IPS DF 6.9 (cell line): ENCODE measurements around the gene ROM1.
"Not testable (repeated sequence)": the region's sequence is repeated elsewhere in the genome, so short reads cannot be mapped to it uniquely, and the experiment has no call there.

Experiments
- DNase-seq: peaks from one replicate; pipeline ENCODE4 v3.0.0-alpha.2; 2013; ENCODE audit warnings: low read depth, low spot score
- H3K27ac ChIP-seq: one replicate; pipeline ENCODE4 v1.5.1; 2013; ENCODE audit warnings: low read length, control low read depth
- H3K27me3 ChIP-seq: 2 replicates; pipeline ENCODE4 v1.6.1; 2013; ENCODE audit warnings: mild to moderate bottlenecking, low read length; ENCODE audit not compliant: control insufficient read depth, insufficient read depth
- H3K36me3 ChIP-seq: 2 replicates; pipeline ENCODE4 v1.6.1; 2013; ENCODE audit warnings: low read length; ENCODE audit not compliant: control insufficient read depth, insufficient read depth
- H3K4me1 ChIP-seq: 2 replicates; pipeline ENCODE4 v1.6.1; 2013; ENCODE audit warnings: low read length; ENCODE audit not compliant: control insufficient read depth, insufficient read depth
- H3K4me3 ChIP-seq: 2 replicates; pipeline ENCODE4 v1.5.1; 2013; ENCODE audit warnings: mild to moderate bottlenecking, low read length
- H3K9me3 ChIP-seq: 2 replicates; pipeline ENCODE4 v1.6.1; 2013; ENCODE audit warnings: low read length, inconsistent platforms; ENCODE audit not compliant: control insufficient read depth, insufficient read depth
- WGBS: extraction: QIAGEN DNeasy Blood & Tissue Kit; methylation state at CpG from one replicate; pipeline ENCODE4 v1.1.7; 2013; ENCODE audit warnings: mixed read lengths, missing lambda C conversion rate; ENCODE audit not compliant: insufficient read length, insufficient coverage; 5-methylcytosine and 5-hydroxymethylcytosine counted together

ROM1 gene

GRCh38 chr11:62648185-62648966, 35.3 kb downstream of the ROM1 start:
- Histone ChIP-seq H3K27ac (no peak overlapping the region), H3K4me3 (no peak overlapping the region), H3K9me3 (no peaks in the 10 kb centered on the region), H3K4me1 (no peaks in the 10 kb centered on the region), H3K36me3 (peaks cover 13% of the 10 kb centered on the region), H3K27me3 (no peaks in the 10 kb centered on the region)
- no CpG with 5 or more reads among the region's 24 CpGs for WGBS
- no peak for DNase-seq

DNA sequence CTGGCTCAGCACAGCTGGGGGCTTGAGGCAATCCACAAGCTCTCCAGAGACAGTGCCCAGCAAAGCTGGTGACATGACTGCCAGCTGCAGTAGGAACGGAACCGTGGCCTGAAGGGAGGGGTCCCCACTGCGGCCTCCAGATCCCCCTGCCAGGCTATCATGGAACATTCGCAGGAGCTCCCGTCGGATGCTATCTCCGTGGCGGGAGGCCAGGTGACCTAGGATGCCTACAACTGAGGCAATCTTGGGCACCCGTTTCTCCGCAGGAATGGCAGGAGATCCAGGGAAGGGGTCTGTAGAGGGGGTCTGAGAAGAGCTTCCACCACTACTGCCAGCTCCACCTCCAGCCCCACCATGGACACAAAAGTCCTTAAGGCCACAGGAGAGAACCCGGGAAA, 35.9 kb downstream of the ROM1 start:
- DNase-seq = no peak
- no CpG with 5 or more reads among the region's 11 CpGs for WGBS
- H3K4me3 ChIP-seq = no peak overlapping the region
- H3K9me3 ChIP-seq = no peaks in the 10 kb centered on the region
- peaks cover 13% of the 10 kb centered on the region for H3K36me3 ChIP-seq
- no peaks in the 10 kb centered on the region for H3K27me3 ChIP-seq
- no peak overlapping the region for H3K27ac ChIP-seq
- no peaks in the 10 kb centered on the region for H3K4me1 ChIP-seq

DNA sequence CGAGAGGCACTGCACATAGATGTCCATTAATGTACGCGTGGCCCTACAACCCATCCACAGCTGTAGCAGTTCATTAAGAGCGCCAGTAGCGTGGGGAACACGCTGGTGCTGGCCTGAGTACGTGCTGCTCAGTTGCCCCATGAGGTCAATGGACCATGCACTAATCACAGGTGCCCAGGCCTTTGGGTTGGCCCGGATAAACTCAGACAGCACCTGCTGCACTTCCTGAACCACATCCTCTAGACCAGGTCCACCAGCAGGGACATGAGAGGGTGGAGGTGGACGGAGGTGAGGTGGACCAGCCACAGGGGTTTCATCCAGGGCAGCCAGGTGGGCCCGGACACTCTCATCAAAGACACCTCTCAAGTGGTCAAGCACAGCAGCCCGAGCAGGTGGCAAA, 36.4 kb downstream of the ROM1 start:
- no peaks in the 10 kb centered on the region for H3K27me3 ChIP-seq
- no CpG with 5 or more reads among the region's 11 CpGs for WGBS
- no peaks in the 10 kb centered on the region for H3K4me1 ChIP-seq
- no peak for DNase-seq
- H3K9me3 ChIP-seq = no peaks in the 10 kb centered on the region
- H3K4me3 ChIP-seq = no peak overlapping the region
- H3K36me3 ChIP-seq = peaks cover 13% of the 10 kb centered on the region
- H3K27ac ChIP-seq = no peak overlapping the region

DNA sequence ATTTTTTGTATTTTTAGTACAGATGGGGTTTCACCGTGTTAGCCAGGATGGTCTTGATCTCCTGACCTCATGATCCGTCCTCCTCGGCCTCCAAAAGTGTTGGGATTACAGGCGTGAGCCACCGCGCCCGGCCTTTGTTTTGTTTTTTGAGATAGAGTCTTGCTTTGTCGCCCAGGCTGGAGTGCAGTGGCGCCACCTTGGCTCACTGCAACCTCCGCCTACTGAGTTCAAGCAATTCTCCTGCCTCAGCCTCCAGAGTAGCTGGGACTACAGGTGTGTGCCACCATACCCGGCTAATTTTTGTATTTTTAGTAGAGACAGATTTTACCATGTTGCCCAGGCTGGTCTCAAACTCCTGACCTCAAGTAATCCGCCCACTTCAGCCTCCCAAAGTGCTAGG, 37.2 kb downstream of the ROM1 start:
- not testable (repeated sequence) for H3K9me3 ChIP-seq, H3K4me3 ChIP-seq, H3K27me3 ChIP-seq, DNase-seq, H3K27ac ChIP-seq, H3K4me1 ChIP-seq
- peaks cover 13% of the 10 kb centered on the region for H3K36me3 ChIP-seq
- no CpG with 5 or more reads among the region's 12 CpGs for WGBS

- no CpG with 5 or more reads among the region's 16 CpGs for WGBS
- DNase-seq = no peak
- no peaks in the 10 kb centered on the region for H3K4me1 ChIP-seq
- H3K36me3 ChIP-seq = peaks cover 13% of the 10 kb centered on the region
- no peaks in the 10 kb centered on the region for H3K27me3 ChIP-seq
- H3K4me3 ChIP-seq = peak overlapping the region; percentile 98
- no peaks in the 10 kb centered on the region for H3K9me3 ChIP-seq
- no peak overlapping the region for H3K27ac ChIP-seq
Observed at GRCh38 chr11:62652161-62653006, 39.3 kb downstream of the ROM1 start.

- no peak for DNase-seq
- WGBS = 100% methylated on average over 1 of the region's 11 CpGs
- H3K27me3 ChIP-seq = no peaks in the 10 kb centered on the region
- no peak overlapping the region for H3K4me3 ChIP-seq
- no peaks in the 10 kb centered on the region for H3K9me3 ChIP-seq
- no peak overlapping the region for H3K27ac ChIP-seq
- H3K36me3 ChIP-seq = peaks cover 4% of the 10 kb centered on the region
- H3K4me1 ChIP-seq = no peaks in the 10 kb centered on the region
Observed at GRCh38 chr11:62654297-62654696, 41.2 kb downstream of the ROM1 start.

GRCh38 chr11:62656796-62657429, 43.9 kb downstream of the ROM1 start:
- Histone ChIP-seq H3K36me3 (no peaks in the 10 kb centered on the region), H3K4me1 (no peaks in the 10 kb centered on the region), H3K27ac (no peak overlapping the region), H3K9me3 (no peaks in the 10 kb centered on the region), H3K4me3 (no peak overlapping the region), H3K27me3 (no peaks in the 10 kb centered on the region)
- no peak for DNase-seq
- WGBS = no CpG with 5 or more reads among the region's 5 CpGs

DNA sequence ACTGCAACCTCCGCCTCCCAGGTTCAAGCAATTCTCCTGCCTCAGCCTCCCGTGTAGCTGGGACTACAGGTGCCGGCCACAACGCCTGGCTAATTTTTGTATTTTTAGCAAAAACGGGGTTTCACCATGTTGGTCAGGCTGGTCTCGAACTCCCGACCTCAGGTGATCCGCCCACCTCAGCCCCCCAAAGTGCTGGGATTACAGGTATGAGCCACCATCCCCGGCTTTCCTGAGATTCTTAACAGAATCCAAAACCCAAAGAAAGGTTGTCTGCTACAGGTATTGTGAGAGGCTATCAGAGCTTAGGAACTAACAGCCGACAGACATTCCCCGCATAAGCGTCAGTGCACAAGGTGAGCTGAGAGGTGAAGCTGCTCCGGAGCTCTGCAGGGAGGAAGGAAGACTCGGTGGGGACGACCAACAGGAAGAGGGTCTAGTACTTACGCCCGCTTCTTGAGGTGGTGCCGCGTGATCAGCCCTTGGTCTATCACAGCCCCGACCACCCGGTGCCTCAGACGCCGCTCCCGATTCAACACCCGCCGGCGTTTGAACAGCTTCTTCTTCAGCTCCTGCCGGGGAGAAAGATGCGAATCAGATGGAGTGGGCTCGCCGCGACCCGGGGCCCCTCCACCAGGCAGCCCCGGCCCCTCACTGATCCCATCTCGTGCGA, 51.5 kb downstream of the ROM1 start:
- H3K4me3 ChIP-seq = peak overlapping the region; percentile 81
- H3K27me3 ChIP-seq = no peaks in the 10 kb centered on the region
- no peak for DNase-seq
- no peak overlapping the region for H3K27ac ChIP-seq
- peaks cover 2% of the 10 kb centered on the region; the same call in 1 of the 2 replicates for H3K4me1 ChIP-seq
- WGBS = no CpG with 5 or more reads among the region's 36 CpGs
- H3K36me3 ChIP-seq = peaks cover 4% of the 10 kb centered on the region; the same call in 1 of the 2 replicates
- H3K9me3 ChIP-seq = no peaks in the 10 kb centered on the region
